GM12878 (cell line): ENCODE results near the gene DHX16. TPM values are rescaled to one million over a fixed set of nuclear protein-coding genes. Genes with fewer than 3 reads are reported as not detected.

Experiments
- FOS ChIP-seq: IDR thresholded peaks from 3 replicates; pipeline ENCODE4 v1.6.1; 2011; ENCODE audit warnings: borderline replicate concordance; ENCODE audit not compliant: insufficient read length; ENCODE audit errors: extremely low read depth
- POLR2AphosphoS5 ChIP-seq: IDR thresholded peaks from 2 replicates; pipeline ENCODE4 v1.6.1; 2011; ENCODE audit warnings: mild to moderate bottlenecking, low read length, inconsistent platforms
- RELA ChIP-seq: fragments of 450-650 bp; IDR thresholded peaks from 2 replicates; pipeline ENCODE4 v1.8.0; 2014; ENCODE audit warnings: borderline replicate concordance; ENCODE audit not compliant: partially characterized antibody
- RUNX3 ChIP-seq: IDR thresholded peaks from 2 replicates; pipeline ENCODE4 v1.6.1; 2012; ENCODE audit warnings: low read length, inconsistent platforms
- SIN3A ChIP-seq: IDR thresholded peaks from 2 replicates; pipeline ENCODE4 v1.6.1; 2012; ENCODE audit warnings: low read depth, low read length, improper control_type of control experiment
- SREBF1 ChIP-seq: IDR thresholded peaks from 2 replicates; pipeline ENCODE4 v1.6.1; 2012; ENCODE audit warnings: mild to moderate bottlenecking, low read length
- ZZZ3 ChIP-seq: IDR thresholded peaks from 2 replicates; pipeline ENCODE4 v1.6.1; 2011; ENCODE audit warnings: low read depth; ENCODE audit not compliant: control insufficient read depth, insufficient read length
- polyA plus RNA-seq, 11 experiments: library from polyadenylated mRNA; depleted of rRNA in 4 of 11; unstranded in 6 of 11; stranded (reverse) in 5 of 11; fragments of >200 nt; fragmentation: Nextera tagmentation in 4 of 11; fragmentation: Illumina TruSeq in 1 of 11; extraction: Ambion mirVana in 4 of 11; extraction: Trizol in 1 of 11; gene quantifications; 1 replicate in 1 of 11; 2 replicates in 10 of 11; pipeline versions ENCODE4 v1.2.1 to v1.2.3, GENCODE V29; 2011 to 2016; ENCODE audit warnings: inconsistent platforms in 2 of 11, missing spikeins in 2 of 11, low read depth in 1 of 11
- total RNA-seq, 4 experiments: library from RNA; depleted of rRNA in 3 of 4; stranded (reverse); fragments of >200 nt in 3 of 4; fragmentation: Illumina TruSeq in 1 of 4; extraction: Trizol in 1 of 4; gene quantifications; 2 replicates each; pipeline versions ENCODE4 v1.2.1 to v1.2.3, GENCODE V29; 2013 to 2021
- TF ChIP-seq, protein P1 (sequence below), 3 experiments: IDR thresholded peaks in 2 of 3; conservative IDR thresholded peaks in 1 of 3; 2 replicates each; pipeline ENCODE4 v1.5.1; 2011; ENCODE audit warnings: low read depth in 3 of 3, low read length in 3 of 3, mild to moderate bottlenecking in 3 of 3, control low read depth in 2 of 3, moderate library complexity in 2 of 3, inconsistent platforms in 1 of 3, mixed read lengths in 1 of 3; ENCODE audit not compliant: control insufficient read depth in 2 of 3, insufficient read depth in 1 of 3; ENCODE audit errors: extremely low read depth in 1 of 3
- TF ChIP-seq, protein P2 (sequence below): fragments of 450-650 bp; IDR thresholded peaks from 2 replicates; pipeline ENCODE4 v1.6.1; 2017; ENCODE audit warnings: mild to moderate bottlenecking, low read depth, inconsistent platforms; ENCODE audit not compliant: poor library complexity, severe bottlenecking
- TF ChIP-seq, protein P3 (sequence below): fragments of 450-650 bp; IDR thresholded peaks from 2 replicates; pipeline ENCODE4 v1.6.1; 2018; ENCODE audit warnings: mild to moderate bottlenecking, low read depth, moderate library complexity; ENCODE audit not compliant: partially characterized antibody

DHX16 gene
- total and polyA plus RNA-seq, 10 of the 15 experiments (the other 5 are each of a cell fraction or from before 2014, with no cell fraction given): 10.1 to 41.4 (median 38.3) TPM

DNA sequence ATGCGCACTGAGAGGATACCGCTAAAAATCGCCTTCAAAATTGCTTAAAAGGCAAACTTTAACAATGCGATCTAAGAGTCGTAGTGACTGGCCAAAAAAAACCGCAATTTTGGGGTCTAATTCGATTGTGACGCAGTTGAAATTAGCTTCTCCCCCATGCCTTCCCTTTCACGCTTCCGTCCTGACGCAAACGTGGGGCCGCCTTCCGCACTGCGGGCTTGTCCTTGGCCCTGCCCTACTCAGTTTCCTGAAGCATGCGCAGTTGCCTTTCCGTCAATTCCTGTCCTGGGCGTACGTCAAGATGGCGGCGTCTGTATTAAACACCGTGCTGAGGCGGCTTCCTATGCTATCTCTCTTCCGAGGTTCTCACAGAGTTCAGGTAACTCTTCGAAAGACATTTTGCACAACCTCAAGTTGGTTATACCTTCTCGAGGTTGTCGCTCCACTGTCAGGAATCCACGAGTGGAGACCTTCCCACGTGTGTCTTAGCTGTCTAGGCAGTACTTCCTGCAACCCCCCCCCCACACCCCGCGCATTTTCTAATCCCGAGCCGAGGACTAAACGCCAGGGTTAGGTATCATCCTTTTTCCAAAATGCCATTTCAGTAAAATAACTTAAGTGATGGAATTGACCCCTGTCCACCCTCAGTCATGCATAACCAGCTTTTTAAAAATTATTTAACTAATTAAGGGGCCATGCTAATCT is 55.1 kb downstream of the DHX16 start, which contains the start of gene MRPS18B (continued):
- TF ChIP-seq, protein P1, sequence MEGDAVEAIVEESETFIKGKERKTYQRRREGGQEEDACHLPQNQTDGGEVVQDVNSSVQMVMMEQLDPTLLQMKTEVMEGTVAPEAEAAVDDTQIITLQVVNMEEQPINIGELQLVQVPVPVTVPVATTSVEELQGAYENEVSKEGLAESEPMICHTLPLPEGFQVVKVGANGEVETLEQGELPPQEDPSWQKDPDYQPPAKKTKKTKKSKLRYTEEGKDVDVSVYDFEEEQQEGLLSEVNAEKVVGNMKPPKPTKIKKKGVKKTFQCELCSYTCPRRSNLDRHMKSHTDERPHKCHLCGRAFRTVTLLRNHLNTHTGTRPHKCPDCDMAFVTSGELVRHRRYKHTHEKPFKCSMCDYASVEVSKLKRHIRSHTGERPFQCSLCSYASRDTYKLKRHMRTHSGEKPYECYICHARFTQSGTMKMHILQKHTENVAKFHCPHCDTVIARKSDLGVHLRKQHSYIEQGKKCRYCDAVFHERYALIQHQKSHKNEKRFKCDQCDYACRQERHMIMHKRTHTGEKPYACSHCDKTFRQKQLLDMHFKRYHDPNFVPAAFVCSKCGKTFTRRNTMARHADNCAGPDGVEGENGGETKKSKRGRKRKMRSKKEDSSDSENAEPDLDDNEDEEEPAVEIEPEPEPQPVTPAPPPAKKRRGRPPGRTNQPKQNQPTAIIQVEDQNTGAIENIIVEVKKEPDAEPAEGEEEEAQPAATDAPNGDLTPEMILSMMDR (IDR thresholded peaks at IDR 0.05 in 2 of 3, conservative IDR thresholded peaks at IDR 0.05 in 1 of 3; ENCODE audit: control insufficient read depth in 2 of 3, extremely low read depth in 1 of 3, insufficient read depth in 1 of 3, low read depth in 3 of 3, low read length in 3 of 3): no peak
- TF ChIP-seq, protein P2, sequence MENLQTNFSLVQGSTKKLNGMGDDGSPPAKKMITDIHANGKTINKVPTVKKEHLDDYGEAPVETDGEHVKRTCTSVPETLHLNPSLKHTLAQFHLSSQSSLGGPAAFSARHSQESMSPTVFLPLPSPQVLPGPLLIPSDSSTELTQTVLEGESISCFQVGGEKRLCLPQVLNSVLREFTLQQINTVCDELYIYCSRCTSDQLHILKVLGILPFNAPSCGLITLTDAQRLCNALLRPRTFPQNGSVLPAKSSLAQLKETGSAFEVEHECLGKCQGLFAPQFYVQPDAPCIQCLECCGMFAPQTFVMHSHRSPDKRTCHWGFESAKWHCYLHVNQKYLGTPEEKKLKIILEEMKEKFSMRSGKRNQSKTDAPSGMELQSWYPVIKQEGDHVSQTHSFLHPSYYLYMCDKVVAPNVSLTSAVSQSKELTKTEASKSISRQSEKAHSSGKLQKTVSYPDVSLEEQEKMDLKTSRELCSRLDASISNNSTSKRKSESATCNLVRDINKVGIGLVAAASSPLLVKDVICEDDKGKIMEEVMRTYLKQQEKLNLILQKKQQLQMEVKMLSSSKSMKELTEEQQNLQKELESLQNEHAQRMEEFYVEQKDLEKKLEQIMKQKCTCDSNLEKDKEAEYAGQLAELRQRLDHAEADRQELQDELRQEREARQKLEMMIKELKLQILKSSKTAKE: peak; percentile 24
- TF ChIP-seq ZZZ3 (no peak), POLR2AphosphoS5 (peak; percentile 2; the same call in 1 of the 2 replicates), SIN3A (peak; percentile 91; the same call in 1 of the 2 replicates), FOS (no peak), RUNX3 (peak; percentile 24; the same call in 1 of the 2 replicates), RELA (peak; percentile 52), SREBF1 (no peak)
- TF ChIP-seq, protein P3, sequence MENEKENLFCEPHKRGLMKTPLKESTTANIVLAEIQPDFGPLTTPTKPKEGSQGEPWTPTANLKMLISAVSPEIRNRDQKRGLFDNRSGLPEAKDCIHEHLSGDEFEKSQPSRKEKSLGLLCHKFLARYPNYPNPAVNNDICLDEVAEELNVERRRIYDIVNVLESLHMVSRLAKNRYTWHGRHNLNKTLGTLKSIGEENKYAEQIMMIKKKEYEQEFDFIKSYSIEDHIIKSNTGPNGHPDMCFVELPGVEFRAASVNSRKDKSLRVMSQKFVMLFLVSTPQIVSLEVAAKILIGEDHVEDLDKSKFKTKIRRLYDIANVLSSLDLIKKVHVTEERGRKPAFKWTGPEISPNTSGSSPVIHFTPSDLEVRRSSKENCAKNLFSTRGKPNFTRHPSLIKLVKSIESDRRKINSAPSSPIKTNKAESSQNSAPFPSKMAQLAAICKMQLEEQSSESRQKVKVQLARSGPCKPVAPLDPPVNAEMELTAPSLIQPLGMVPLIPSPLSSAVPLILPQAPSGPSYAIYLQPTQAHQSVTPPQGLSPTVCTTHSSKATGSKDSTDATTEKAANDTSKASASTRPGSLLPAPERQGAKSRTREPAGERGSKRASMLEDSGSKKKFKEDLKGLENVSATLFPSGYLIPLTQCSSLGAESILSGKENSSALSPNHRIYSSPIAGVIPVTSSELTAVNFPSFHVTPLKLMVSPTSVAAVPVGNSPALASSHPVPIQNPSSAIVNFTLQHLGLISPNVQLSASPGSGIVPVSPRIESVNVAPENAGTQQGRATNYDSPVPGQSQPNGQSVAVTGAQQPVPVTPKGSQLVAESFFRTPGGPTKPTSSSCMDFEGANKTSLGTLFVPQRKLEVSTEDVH: peak; percentile 58
